ENCODE measurements around the gene POGLUT2.

The POGLUT2 gene

DNA sequence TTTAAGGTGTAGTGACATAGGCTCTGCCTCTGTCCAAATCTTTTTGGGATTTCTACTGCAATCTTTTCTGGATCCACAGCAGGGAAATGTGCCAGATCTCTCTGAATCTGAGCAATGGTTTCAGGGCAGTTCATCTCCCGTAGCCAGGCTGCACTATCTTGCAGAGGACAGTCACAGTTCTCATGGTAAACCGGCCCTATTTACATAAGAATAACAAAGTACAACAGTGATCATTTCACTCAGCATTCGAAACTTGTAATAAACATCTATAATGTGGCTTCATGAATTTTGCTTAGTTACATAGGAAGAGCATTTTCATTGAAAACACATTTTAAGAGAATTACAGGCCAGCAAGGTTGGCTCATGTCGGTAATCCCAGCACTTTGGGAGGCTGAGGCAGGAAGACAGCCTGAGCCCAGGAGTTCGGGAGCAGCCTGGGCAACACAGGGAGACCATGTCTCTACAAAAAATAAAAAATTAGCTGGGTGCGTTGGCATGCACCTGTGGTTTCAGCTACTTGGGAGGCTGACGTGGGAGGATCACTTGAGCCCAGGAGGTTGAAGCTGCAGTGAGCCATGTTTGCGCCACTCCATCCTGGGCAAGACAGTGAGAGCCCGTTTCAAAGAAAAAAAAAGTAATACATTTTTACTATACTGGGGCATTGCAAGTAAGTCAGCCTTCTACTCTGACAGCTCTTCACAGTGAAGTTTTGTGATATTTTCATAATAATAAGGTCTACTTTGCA, 5.0 kb downstream of the POGLUT2 start:
- Histone ChIP-seq H3K9ac (ENCODE audit: low read length) (no peak overlapping the region), H3K36me3 (replicated peaks; ENCODE audit: low read depth, low read length) (peaks cover 5% of the 10 kb centered on the region), H3K4me3 (ENCODE audit: low read length) (no peak overlapping the region)

DNA sequence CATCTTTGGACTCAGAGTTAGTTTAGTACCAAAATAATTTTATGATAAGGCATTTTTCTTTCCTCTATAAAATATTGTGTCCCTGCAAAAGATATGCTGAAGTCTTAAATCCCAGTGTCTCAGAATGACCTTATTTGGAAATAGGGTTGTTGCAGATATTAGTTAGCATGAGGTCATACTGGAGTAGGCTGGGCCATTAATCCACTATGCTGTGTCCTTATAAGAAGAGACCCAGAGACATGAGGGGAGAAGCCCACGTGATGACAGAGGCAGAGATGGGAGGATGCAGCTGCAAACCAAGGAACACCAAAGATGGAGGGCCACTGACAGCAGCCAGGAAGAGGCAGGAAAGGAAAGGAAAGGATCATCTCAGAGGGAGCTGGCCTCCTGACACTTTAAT, 6.4 kb downstream of the POGLUT2 start:
- no peaks in the 10 kb centered on the region for H3K79me2 ChIP-seq (ENCODE audit: low read length)
- H3K9ac ChIP-seq (ENCODE audit: low read length): no peak overlapping the region
- TF ChIP-seq CTCF (IDR thresholded peaks at IDR 0.05; ENCODE audit: low read depth, low read length): no peak
- no peak for TF ChIP-seq EZH2phosphoT487 (IDR thresholded peaks at IDR 0.05; ENCODE audit: low read depth)
- H3K4me1 ChIP-seq (ENCODE audit: low read length): no peaks in the 10 kb centered on the region
- H3K27me3 ChIP-seq (ENCODE audit: low read depth, low read length): no peaks in the 10 kb centered on the region
- peaks cover 5% of the 10 kb centered on the region for H3K36me3 ChIP-seq (replicated peaks; ENCODE audit: low read depth, low read length)
- no peaks in the 10 kb centered on the region for H3K9me3 ChIP-seq (ENCODE audit: insufficient read depth, low read length)
- no peaks in the 10 kb centered on the region for H4K20me1 ChIP-seq (ENCODE audit: insufficient read depth, low read length)
- H3K4me3 ChIP-seq (ENCODE audit: low read length): no peak overlapping the region
- H3K4me2 ChIP-seq (ENCODE audit: low read length): no peak overlapping the region
- no peak overlapping the region for H3K27ac ChIP-seq (ENCODE audit: low read length)
- no peak overlapping the region for H2AFZ ChIP-seq (ENCODE audit: low read depth, low read length)

More for the DNA sequence above, 5.0 kb downstream of the POGLUT2 start:
- no peak for TF ChIP-seq EZH2phosphoT487 (IDR thresholded peaks at IDR 0.05; ENCODE audit: low read depth)
- TF ChIP-seq CTCF (IDR thresholded peaks at IDR 0.05; ENCODE audit: low read depth, low read length): no peak
- H4K20me1 ChIP-seq (ENCODE audit: insufficient read depth, low read length): no peaks in the 10 kb centered on the region
- no peaks in the 10 kb centered on the region for H3K79me2 ChIP-seq (ENCODE audit: low read length)
- no peak overlapping the region for H3K4me2 ChIP-seq (ENCODE audit: low read length)
- no peak overlapping the region for H3K27ac ChIP-seq (ENCODE audit: low read length)
- no peaks in the 10 kb centered on the region for H3K27me3 ChIP-seq (ENCODE audit: low read depth, low read length)
- no peaks in the 10 kb centered on the region for H3K9me3 ChIP-seq (ENCODE audit: insufficient read depth, low read length)
- H2AFZ ChIP-seq (ENCODE audit: low read depth, low read length): no peak overlapping the region
- peaks cover 5% of the 10 kb centered on the region for H3K4me1 ChIP-seq (ENCODE audit: low read length)

GRCh38 chr13:102788683-102789082, 10.1 kb downstream of the POGLUT2 start:
- no peak overlapping the region for H3K4me3 ChIP-seq (ENCODE audit: low read length)
- no peaks in the 10 kb centered on the region for H3K27me3 ChIP-seq (ENCODE audit: low read depth, low read length)
- no peak overlapping the region for H3K9ac ChIP-seq (ENCODE audit: low read length)
- H3K4me2 ChIP-seq (ENCODE audit: low read length): no peak overlapping the region
- no peaks in the 10 kb centered on the region for H3K79me2 ChIP-seq (ENCODE audit: low read length)
- H4K20me1 ChIP-seq (ENCODE audit: insufficient read depth, low read length): no peaks in the 10 kb centered on the region
- no peak overlapping the region for H2AFZ ChIP-seq (ENCODE audit: low read depth, low read length)
- no peaks in the 10 kb centered on the region for H3K4me1 ChIP-seq (ENCODE audit: low read length)
- TF ChIP-seq EZH2phosphoT487 (IDR thresholded peaks at IDR 0.05; ENCODE audit: low read depth) (no peak), CTCF (IDR thresholded peaks at IDR 0.05; ENCODE audit: low read depth, low read length) (no peak)
- H3K9me3 ChIP-seq (ENCODE audit: insufficient read depth, low read length): no peaks in the 10 kb centered on the region
- no peak overlapping the region for H3K27ac ChIP-seq (ENCODE audit: low read length)
- H3K36me3 ChIP-seq (replicated peaks; ENCODE audit: low read depth, low read length): peaks cover 5% of the 10 kb centered on the region

GRCh38 chr13:102784483-102784882, 14.3 kb downstream of the POGLUT2 start:
- peaks cover 4% of the 10 kb centered on the region for H3K36me3 ChIP-seq (replicated peaks; ENCODE audit: low read depth, low read length)
- no peak overlapping the region for H3K4me2 ChIP-seq (ENCODE audit: low read length)

More at GRCh38 chr13:102784483-102784882, 14.3 kb downstream of the POGLUT2 start:
- Histone ChIP-seq H3K27ac (ENCODE audit: low read length) (no peak overlapping the region), H3K9me3 (ENCODE audit: insufficient read depth, low read length) (no peaks in the 10 kb centered on the region), H3K4me1 (ENCODE audit: low read length) (no peaks in the 10 kb centered on the region), H3K9ac (ENCODE audit: low read length) (no peak overlapping the region), H3K4me3 (ENCODE audit: low read length) (no peak overlapping the region), H2AFZ (ENCODE audit: low read depth, low read length) (no peak overlapping the region), H3K27me3 (ENCODE audit: low read depth, low read length) (no peaks in the 10 kb centered on the region), H3K79me2 (ENCODE audit: low read length) (no peaks in the 10 kb centered on the region), H4K20me1 (ENCODE audit: insufficient read depth, low read length) (no peaks in the 10 kb centered on the region)
- TF ChIP-seq EZH2phosphoT487 (IDR thresholded peaks at IDR 0.05; ENCODE audit: low read depth) (no peak), CTCF (IDR thresholded peaks at IDR 0.05; ENCODE audit: low read depth, low read length) (no peak)
